ENCODE measurements around the gene RUSF1. TPM values are rescaled to one million over a fixed set of nuclear protein-coding genes. Genes with fewer than 3 reads are reported as not detected.
"Not testable (repeated sequence)": the region's sequence is repeated elsewhere in the genome, so short reads cannot be mapped to it uniquely, and the experiment has no call there.

The RUSF1 gene
- total RNA-seq, 1 donor from 2014 or later, result 64.6 TPM

GRCh38 chr16:31525113-31525512 lies 16.9 kb upstream of the RUSF1 start:
- no peaks in the 10 kb centered on the region for H3K9me3 ChIP-seq
- DNase-seq (ENCODE audit: extremely low spot score in 2 of 2), result no peak
- TF ChIP-seq POLR2A (IDR thresholded peaks at IDR 0.05) (no peak), POLR2AphosphoS5 (IDR thresholded peaks at IDR 0.05; ENCODE audit: insufficient read depth in 1 of 2, low read depth in 1 of 2) (no peak)
- TF ChIP-seq, protein P1, sequence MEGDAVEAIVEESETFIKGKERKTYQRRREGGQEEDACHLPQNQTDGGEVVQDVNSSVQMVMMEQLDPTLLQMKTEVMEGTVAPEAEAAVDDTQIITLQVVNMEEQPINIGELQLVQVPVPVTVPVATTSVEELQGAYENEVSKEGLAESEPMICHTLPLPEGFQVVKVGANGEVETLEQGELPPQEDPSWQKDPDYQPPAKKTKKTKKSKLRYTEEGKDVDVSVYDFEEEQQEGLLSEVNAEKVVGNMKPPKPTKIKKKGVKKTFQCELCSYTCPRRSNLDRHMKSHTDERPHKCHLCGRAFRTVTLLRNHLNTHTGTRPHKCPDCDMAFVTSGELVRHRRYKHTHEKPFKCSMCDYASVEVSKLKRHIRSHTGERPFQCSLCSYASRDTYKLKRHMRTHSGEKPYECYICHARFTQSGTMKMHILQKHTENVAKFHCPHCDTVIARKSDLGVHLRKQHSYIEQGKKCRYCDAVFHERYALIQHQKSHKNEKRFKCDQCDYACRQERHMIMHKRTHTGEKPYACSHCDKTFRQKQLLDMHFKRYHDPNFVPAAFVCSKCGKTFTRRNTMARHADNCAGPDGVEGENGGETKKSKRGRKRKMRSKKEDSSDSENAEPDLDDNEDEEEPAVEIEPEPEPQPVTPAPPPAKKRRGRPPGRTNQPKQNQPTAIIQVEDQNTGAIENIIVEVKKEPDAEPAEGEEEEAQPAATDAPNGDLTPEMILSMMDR (IDR thresholded peaks at IDR 0.05), result no peak
- no peak overlapping the region for H3K4me3 ChIP-seq
- intact Hi-C loops (cut with DNase I), result no loop called here
- H3K4me1 ChIP-seq, result peaks cover 8% of the 10 kb centered on the region
- H3K27me3 ChIP-seq, result no peaks in the 10 kb centered on the region
- H3K27ac ChIP-seq, result no peak overlapping the region
- no peaks in the 10 kb centered on the region for H3K36me3 ChIP-seq

DNA sequence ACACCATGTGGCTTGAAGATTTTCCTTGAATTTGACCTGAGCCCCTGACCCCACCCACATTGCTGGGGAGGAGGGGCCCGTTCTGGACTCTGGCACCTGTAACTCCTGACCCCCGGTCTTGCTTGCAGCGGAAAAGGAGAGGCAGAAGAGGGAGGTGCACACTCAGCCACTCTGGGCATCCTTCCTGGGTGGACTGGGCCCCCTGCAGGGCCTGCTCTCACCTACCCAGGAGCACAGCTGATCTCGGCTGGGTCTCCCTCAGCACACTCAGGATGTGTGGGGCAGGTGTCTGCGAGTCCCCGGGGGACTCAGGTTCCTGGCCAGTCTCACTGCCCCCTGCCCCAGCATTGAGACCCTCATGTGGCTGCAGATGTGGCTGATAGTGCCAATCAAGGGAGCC lies 15.6 kb upstream of the RUSF1 start:
- H3K4me3 ChIP-seq; intact Hi-C loops (cut with DNase I); H3K27ac ChIP-seq; H3K9me3 ChIP-seq; H3K27me3 ChIP-seq; H3K36me3 ChIP-seq; DNase-seq (ENCODE audit: extremely low spot score in 2 of 2); H3K4me1 ChIP-seq: not testable (repeated sequence)

DNA sequence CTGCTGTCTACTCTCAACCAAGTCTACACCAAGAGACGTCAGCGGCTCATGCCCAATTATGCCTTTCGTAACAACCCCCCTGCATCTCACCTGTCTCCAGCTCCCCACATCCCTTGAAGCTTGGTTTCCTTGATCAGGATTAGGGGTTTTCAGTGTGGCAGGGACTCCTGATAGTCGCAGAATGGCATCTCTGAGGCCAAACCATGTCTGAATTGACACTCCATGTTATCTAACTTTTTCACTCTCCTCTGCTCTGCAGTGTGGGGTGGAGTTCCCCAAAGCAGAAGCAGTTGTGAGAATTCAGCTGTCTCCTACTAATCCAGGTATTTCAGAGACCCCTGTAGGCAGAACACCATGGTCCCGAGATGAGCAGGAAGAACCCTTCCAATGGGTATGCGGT lies 13.9 kb upstream of the RUSF1 start:
- intact Hi-C loops (cut with DNase I), result no loop called here
- H3K27ac ChIP-seq, result no peak overlapping the region
- no peak for DNase-seq (ENCODE audit: extremely low spot score in 2 of 2)
- no peak overlapping the region for H3K4me3 ChIP-seq
- TF ChIP-seq POLR2A (IDR thresholded peaks at IDR 0.05) (no peak), POLR2AphosphoS5 (IDR thresholded peaks at IDR 0.05; ENCODE audit: insufficient read depth in 1 of 2, low read depth in 1 of 2) (no peak)
- no peaks in the 10 kb centered on the region for H3K36me3 ChIP-seq
- no peaks in the 10 kb centered on the region for H3K9me3 ChIP-seq
- H3K27me3 ChIP-seq, result no peaks in the 10 kb centered on the region
- no peaks in the 10 kb centered on the region for H3K4me1 ChIP-seq

DNA sequence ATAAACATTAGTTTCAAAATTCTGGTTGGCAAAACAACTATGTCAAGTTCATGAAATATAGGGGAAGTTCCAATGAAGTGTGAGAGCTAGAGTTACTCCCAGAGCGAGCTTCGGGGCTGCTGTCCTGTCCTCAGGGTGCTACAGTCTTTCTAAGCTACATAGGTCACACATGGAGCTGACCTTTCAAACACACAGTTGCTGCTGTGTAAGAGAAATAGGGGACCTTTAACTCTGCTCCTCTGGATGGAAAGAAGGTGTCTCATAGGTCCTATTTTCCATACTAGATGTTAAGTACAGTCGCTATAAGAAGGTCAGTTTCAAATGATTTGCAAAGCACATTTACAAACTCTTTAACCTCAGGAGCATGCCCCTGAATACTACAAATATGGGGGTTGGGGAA lies 13.2 kb upstream of the RUSF1 start:
- intact Hi-C loops (cut with DNase I), result no loop called here
- no peaks in the 10 kb centered on the region for H3K9me3 ChIP-seq
- no peaks in the 10 kb centered on the region for H3K36me3 ChIP-seq
- no peak for DNase-seq (ENCODE audit: extremely low spot score in 2 of 2)
- H3K4me1 ChIP-seq, result no peaks in the 10 kb centered on the region
- no peaks in the 10 kb centered on the region for H3K27me3 ChIP-seq
- H3K27ac ChIP-seq, result no peak overlapping the region
- TF ChIP-seq POLR2AphosphoS5 (IDR thresholded peaks at IDR 0.05; ENCODE audit: insufficient read depth in 1 of 2, low read depth in 1 of 2), result no peak
- TF ChIP-seq POLR2A (IDR thresholded peaks at IDR 0.05), result no peak
- TF ChIP-seq, protein P1 (IDR thresholded peaks at IDR 0.05), result no peak
- no peak overlapping the region for H3K4me3 ChIP-seq

DNA sequence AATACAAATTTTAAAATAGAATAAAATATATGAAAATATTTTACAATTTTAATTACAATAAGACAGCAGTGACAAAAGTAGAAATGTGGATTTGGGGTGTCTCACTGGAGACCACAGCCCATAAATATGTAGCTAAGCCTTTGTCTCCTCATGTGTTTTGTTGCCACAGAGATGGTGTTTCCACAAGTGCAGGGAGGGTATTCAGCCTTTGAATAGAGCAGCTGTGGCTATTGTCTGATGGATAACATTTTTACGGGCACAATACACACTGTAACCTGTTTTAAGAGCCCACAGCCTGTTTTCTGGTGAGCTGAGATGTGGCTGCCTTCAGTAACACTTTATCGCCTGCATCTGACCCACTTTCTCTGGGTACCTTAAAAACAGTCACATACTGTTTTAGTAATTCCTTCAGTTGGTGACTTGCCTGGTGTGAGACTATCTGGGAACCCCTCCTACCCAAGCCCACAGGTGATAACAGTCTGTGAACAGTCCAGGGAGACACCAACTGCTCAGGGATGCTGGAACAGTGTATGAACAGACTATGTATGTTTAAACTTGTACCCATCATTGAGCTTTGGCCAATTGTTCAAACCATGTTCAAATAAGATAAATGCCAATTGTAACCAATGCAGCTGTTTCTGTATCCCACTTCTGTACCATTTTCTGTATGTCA lies 11.7 kb upstream of the RUSF1 start:
- Histone ChIP-seq H3K27ac (no peak overlapping the region), H3K9me3 (no peaks in the 10 kb centered on the region), H3K36me3 (no peaks in the 10 kb centered on the region), H3K4me3 (no peak overlapping the region), H3K4me1 (no peaks in the 10 kb centered on the region), H3K27me3 (no peaks in the 10 kb centered on the region)
- intact Hi-C loops (cut with DNase I), result no loop called here
- no peak for TF ChIP-seq POLR2A (IDR thresholded peaks at IDR 0.05)
- TF ChIP-seq, protein P1 (IDR thresholded peaks at IDR 0.05), result no peak
- no peak for TF ChIP-seq POLR2AphosphoS5 (IDR thresholded peaks at IDR 0.05; ENCODE audit: insufficient read depth in 1 of 2, low read depth in 1 of 2)
- no peak for DNase-seq (ENCODE audit: extremely low spot score in 2 of 2)

DNA sequence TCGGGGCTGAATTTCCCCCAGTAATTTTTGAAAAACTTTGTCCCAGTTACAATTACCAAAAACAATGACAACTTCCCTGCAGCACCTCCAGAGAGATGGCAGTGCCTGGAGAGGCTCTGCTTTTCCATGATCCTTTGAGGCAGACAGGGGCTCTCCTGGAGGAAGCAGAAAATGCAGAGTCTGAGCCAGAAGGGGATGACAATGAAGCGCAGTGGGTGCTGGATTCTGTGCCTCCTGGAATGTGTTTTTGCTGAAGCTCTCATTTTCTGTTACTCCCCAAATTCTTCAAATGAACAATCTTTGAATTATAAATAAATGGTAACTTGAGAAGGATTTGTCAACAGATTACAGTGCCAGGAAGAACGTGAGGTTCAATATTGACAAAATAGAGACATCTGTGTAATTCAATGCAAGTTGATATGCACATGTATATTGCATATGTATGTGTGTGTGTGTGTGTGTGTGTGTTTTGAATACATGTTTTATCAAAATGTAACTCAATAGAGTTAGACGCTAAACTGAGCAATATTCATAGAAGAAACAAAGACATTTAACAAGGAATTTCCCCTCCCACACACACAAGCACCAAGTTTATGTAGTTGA lies 9.7 kb upstream of the RUSF1 start:
- no peaks in the 10 kb centered on the region for H3K36me3 ChIP-seq
- no peaks in the 10 kb centered on the region for H3K4me1 ChIP-seq
- no peaks in the 10 kb centered on the region for H3K27me3 ChIP-seq
- intact Hi-C loops (cut with DNase I), result no loop called here
- TF ChIP-seq POLR2AphosphoS5 (IDR thresholded peaks at IDR 0.05; ENCODE audit: insufficient read depth in 1 of 2, low read depth in 1 of 2), result no peak
- TF ChIP-seq, protein P1 (IDR thresholded peaks at IDR 0.05), result no peak
- no peaks in the 10 kb centered on the region for H3K9me3 ChIP-seq
- no peak overlapping the region for H3K4me3 ChIP-seq
- no peak overlapping the region for H3K27ac ChIP-seq
- no peak for DNase-seq (ENCODE audit: extremely low spot score in 2 of 2)

All from vagina (tissue), 2 donors.